MM.1S (cell line): ENCODE measurements around the gene HTR1B.

Source experiments
- DNase-seq: peaks from one replicate; pipeline ENCODE4 v3.0.0-alpha.2; 2015
- H2AFZ ChIP-seq: fragments of 300-600 bp; sonication (generic); 2 replicates; pipeline ENCODE4 v1.6.0; 2016; ENCODE audit warnings: antibody characterized with exemption, low read length
- H3F3A ChIP-seq: fragments of 300-600 bp; sonication (generic); 2 replicates; pipeline ENCODE4 v1.6.1; 2016; ENCODE audit warnings: mild to moderate bottlenecking, antibody characterized with exemption, low read length, moderate library complexity, mixed read lengths; ENCODE audit not compliant: insufficient read depth
- H3K27ac ChIP-seq: fragments of 300-600 bp; sonication (generic); 2 replicates; pipeline ENCODE4 v1.5.1; 2016; ENCODE audit warnings: mild to moderate bottlenecking, low read length
- H3K27me3 ChIP-seq: fragments of 300-600 bp; sonication (generic); replicated peaks from 2 replicates; pipeline ENCODE4 v1.6.0; 2016; ENCODE audit warnings: low read length; ENCODE audit not compliant: insufficient read depth
- H3K36me3 ChIP-seq: fragments of 300-600 bp; sonication (generic); replicated peaks from 2 replicates; pipeline ENCODE4 v1.6.1; 2016; ENCODE audit warnings: mild to moderate bottlenecking, low read length, mixed read lengths; ENCODE audit not compliant: insufficient read depth
- H3K4me1 ChIP-seq: fragments of 300-600 bp; sonication (generic); 2 replicates; pipeline ENCODE4 v1.6.1; 2016; ENCODE audit warnings: low read length, mixed read lengths
- H3K4me2 ChIP-seq: fragments of 300-600 bp; sonication (generic); 2 replicates; pipeline ENCODE4 v1.6.0; 2016; ENCODE audit warnings: low read depth, low read length
- H3K4me3 ChIP-seq: fragments of 300-600 bp; sonication (generic); 2 replicates; pipeline ENCODE4 v1.5.1; 2016; ENCODE audit warnings: low read length, mixed read lengths
- H3K79me2 ChIP-seq: fragments of 300-600 bp; sonication (generic); 2 replicates; pipeline ENCODE4 v1.6.1; 2016; ENCODE audit warnings: mixed run types, low read length, mixed read lengths
- H3K9ac ChIP-seq: fragments of 300-600 bp; sonication (generic); 2 replicates; pipeline ENCODE4 v1.6.1; 2016; ENCODE audit warnings: low read length, mixed read lengths
- H3K9me2 ChIP-seq: fragments of 300-600 bp; sonication (generic); replicated peaks from 2 replicates; pipeline ENCODE4 v1.6.1; 2016; ENCODE audit warnings: mild to moderate bottlenecking, low read length, mixed read lengths; ENCODE audit not compliant: insufficient read depth
- H3K9me3 ChIP-seq: fragments of 300-600 bp; sonication (generic); replicated peaks from 2 replicates; pipeline ENCODE4 v1.6.1; 2016; ENCODE audit warnings: mild to moderate bottlenecking, low read length, mixed read lengths; ENCODE audit not compliant: insufficient read depth
- H4K20me1 ChIP-seq: fragments of 300-600 bp; sonication (generic); 2 replicates; pipeline ENCODE4 v1.6.1; 2016; ENCODE audit warnings: mild to moderate bottlenecking, low read length, moderate library complexity, mixed read lengths; ENCODE audit not compliant: insufficient read depth
- EZH2 ChIP-seq: fragments of 300-600 bp; sonication (generic); optimal IDR thresholded peaks from 2 replicates; pipeline ENCODE3; 2017; ENCODE audit warnings: low read depth, mild to moderate bottlenecking, antibody characterized with exemption, low read length, mixed read lengths
- EZH2phosphoT487 ChIP-seq: fragments of 300-600 bp; sonication (generic); IDR thresholded peaks from 2 replicates; pipeline ENCODE4 v1.6.1; 2018; ENCODE audit warnings: antibody characterized with exemption, low read length
- TF ChIP-seq, protein P1 (sequence below): fragments of 300-600 bp; sonication (generic); IDR thresholded peaks from 2 replicates; pipeline ENCODE4 v1.5.1; 2016; ENCODE audit warnings: antibody characterized with exemption, low read length, mixed read lengths

Gene HTR1B

DNA sequence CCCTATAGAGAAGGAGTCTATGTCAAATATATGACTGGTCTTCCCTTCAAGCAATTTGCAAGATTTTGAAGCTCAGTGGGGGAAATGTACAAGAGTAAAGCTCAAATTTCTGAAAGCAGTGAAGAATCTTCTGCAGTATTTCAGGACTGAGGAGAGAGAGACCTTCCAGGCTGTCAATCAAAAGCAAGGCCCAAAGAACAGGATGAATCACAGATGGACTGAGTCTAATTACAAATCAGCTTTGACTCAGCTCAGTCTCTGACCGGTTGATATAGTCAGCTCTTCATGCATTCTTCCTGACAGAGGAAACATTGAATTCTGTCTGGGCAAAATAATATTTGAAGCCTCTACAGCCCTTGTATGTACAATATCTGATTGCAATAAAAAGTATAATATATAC, 7.7 kb upstream of the HTR1B start:
- Histone ChIP-seq H3K9me2 (no peaks in the 10 kb centered on the region), H3K9me3 (no peaks in the 10 kb centered on the region), H4K20me1 (no peaks in the 10 kb centered on the region), H3K4me2 (no peak overlapping the region), H3K9ac (no peak overlapping the region), H3K4me1 (0 out of 2 replicates have a peak, but pooled peaks cover 3% of the 10 kb centered on the region), H3K79me2 (no peaks in the 10 kb centered on the region), H3K27ac (no peak overlapping the region), H3K4me3 (no peak overlapping the region), H3K27me3 (no peaks in the 10 kb centered on the region), H3K36me3 (no peaks in the 10 kb centered on the region), H3F3A (no peaks in the 10 kb centered on the region; the same call in 1 of the 2 replicates), H2AFZ (no peak overlapping the region)
- DNase-seq: no peak
- TF ChIP-seq EZH2phosphoT487: no peak
- TF ChIP-seq, protein P1, sequence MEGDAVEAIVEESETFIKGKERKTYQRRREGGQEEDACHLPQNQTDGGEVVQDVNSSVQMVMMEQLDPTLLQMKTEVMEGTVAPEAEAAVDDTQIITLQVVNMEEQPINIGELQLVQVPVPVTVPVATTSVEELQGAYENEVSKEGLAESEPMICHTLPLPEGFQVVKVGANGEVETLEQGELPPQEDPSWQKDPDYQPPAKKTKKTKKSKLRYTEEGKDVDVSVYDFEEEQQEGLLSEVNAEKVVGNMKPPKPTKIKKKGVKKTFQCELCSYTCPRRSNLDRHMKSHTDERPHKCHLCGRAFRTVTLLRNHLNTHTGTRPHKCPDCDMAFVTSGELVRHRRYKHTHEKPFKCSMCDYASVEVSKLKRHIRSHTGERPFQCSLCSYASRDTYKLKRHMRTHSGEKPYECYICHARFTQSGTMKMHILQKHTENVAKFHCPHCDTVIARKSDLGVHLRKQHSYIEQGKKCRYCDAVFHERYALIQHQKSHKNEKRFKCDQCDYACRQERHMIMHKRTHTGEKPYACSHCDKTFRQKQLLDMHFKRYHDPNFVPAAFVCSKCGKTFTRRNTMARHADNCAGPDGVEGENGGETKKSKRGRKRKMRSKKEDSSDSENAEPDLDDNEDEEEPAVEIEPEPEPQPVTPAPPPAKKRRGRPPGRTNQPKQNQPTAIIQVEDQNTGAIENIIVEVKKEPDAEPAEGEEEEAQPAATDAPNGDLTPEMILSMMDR: no peak
- TF ChIP-seq EZH2: no peak

DNA sequence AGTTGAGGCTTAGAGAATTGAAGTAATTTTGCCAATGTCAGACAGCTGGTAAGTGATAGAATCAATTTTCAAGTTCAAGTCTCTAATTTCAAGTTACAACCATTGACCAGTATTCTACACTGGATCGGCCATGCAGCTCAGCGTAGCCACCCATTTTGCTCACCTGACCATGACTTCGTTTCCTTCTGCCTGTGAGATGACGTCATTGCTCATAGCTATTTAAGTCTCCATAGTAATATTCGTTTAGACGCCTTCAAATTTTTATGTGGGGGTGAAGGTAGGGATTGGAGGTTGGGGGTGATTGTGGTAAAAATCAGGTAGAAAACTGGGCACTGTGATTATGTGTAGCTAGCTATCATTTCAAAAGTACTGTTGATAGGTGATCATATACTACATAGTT, 5.6 kb upstream of the HTR1B start:
- H3K9me3 ChIP-seq: no peaks in the 10 kb centered on the region

DNA sequence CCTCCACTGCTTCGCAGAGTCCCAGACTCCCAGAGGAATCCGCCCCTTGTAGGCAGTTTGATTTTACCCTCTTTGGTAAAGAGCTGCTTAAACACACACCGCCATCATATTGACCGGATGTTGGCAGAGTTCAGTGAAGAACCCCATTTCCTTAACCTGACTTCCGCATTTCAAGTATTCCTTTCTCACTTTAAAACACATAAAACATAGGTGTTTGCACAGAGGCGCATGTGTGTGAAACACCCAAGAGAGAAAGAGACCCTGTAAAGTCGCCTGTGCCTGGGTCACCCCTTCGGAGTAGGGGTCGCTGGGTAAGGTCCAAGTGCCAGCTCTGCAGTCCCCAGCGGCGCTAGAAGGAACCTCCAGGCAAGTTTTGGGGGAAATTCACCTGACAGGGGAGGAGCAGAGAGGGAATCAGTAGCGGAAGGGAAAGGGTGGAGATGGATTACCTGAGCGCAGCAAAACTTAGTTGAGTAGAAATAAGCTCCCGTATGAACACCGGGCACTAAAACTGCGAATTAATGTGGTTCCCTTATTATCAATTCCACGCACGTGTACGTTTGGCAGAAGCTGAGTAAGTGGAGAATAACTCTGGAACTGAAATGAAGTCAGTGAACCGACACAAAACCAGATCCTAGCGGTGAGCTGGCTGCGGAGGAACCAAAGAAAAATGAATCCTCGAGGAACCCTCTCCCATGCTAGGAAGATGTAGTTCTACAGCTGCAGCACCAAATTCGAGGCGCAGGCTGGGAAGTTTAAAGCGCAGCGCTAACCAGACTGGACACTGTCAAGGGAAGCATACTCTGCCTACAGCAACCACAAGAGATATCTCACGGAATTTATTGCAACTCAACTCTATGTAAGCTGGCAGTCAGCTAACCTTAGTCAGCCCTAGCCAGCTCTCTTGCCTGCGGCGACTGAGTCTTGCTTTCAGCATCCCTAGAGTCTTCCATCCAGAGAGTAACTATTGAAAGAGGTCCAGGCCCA, 3.5 kb upstream of the HTR1B start:
- TF ChIP-seq, protein P1: peak; percentile 26
- TF ChIP-seq EZH2 (no peak), EZH2phosphoT487 (no peak)
- peak overlapping the region; percentile 66; the same call in 1 of the 2 replicates for H3K4me2 ChIP-seq
- H3F3A ChIP-seq: no peaks in the 10 kb centered on the region
- peak overlapping the region; percentile 82 for H2AFZ ChIP-seq
- peak overlapping the region; percentile 31; the same call in 1 of the 2 replicates for H3K9ac ChIP-seq
- H4K20me1 ChIP-seq: no peaks in the 10 kb centered on the region
- no peak overlapping the region for H3K27ac ChIP-seq
- H3K27me3 ChIP-seq: no peaks in the 10 kb centered on the region
- H3K79me2 ChIP-seq: no peaks in the 10 kb centered on the region
- no peaks in the 10 kb centered on the region for H3K9me3 ChIP-seq
- H3K4me3 ChIP-seq: peak overlapping the region; percentile 67
- H3K36me3 ChIP-seq: no peaks in the 10 kb centered on the region
- no peaks in the 10 kb centered on the region for H3K9me2 ChIP-seq
- DNase-seq: peak; percentile 26
- H3K4me1 ChIP-seq: no peaks in the 10 kb centered on the region

More for the DNA sequence above, 5.6 kb upstream of the HTR1B start:
- Histone ChIP-seq H3K4me1 (no peaks in the 10 kb centered on the region), H3K9ac (no peak overlapping the region), H3K4me3 (no peak overlapping the region), H4K20me1 (no peaks in the 10 kb centered on the region), H3K9me2 (no peaks in the 10 kb centered on the region), H3K36me3 (no peaks in the 10 kb centered on the region), H3K27me3 (no peaks in the 10 kb centered on the region), H3K27ac (no peak overlapping the region), H3K79me2 (no peaks in the 10 kb centered on the region), H2AFZ (no peak overlapping the region), H3F3A (no peaks in the 10 kb centered on the region), H3K4me2 (no peak overlapping the region)
- no peak for TF ChIP-seq EZH2phosphoT487
- TF ChIP-seq EZH2: no peak
- TF ChIP-seq, protein P1: no peak
- no peak for DNase-seq
